HG03159 (cell line): ENCODE results near the gene TXNDC15.
"Not testable (repeated sequence)": the region's sequence is repeated elsewhere in the genome, so short reads cannot be mapped to it uniquely, and the experiment has no call there.

Experiments used
- ATAC-seq: cut with Tn5 transposase; IDR thresholded peaks from one replicate; pipeline ENCODE4 v1.9.1; 2021; ENCODE audit warnings: mild to moderate bottlenecking, moderate library complexity; ENCODE audit not compliant: unreplicated experiment

TXNDC15 gene

GRCh38 chr5:134877159-134877558, 3.0 kb downstream of the TXNDC15 start:
- ATAC-seq: no peak

- ATAC-seq: no peak
Measured at GRCh38 chr5:134878403-134878802, 4.2 kb downstream of the TXNDC15 start.

- ATAC-seq: no peak
Measured at GRCh38 chr5:134879456-134879855, 5.3 kb downstream of the TXNDC15 start.

GRCh38 chr5:134880937-134881336, 6.8 kb downstream of the TXNDC15 start:
- ATAC-seq: not testable (repeated sequence)

GRCh38 chr5:134881711-134882110, 7.5 kb downstream of the TXNDC15 start:
- ATAC-seq: not testable (repeated sequence)

- ATAC-seq: no peak
Measured at GRCh38 chr5:134887593-134888159, 13.5 kb downstream of the TXNDC15 start.

GRCh38 chr5:134889335-134889734, 15.2 kb downstream of the TXNDC15 start:
- no peak for ATAC-seq

- ATAC-seq: no peak
Measured at GRCh38 chr5:134891473-134891872, 17.3 kb downstream of the TXNDC15 start.

- ATAC-seq: no peak
Measured at GRCh38 chr5:134892282-134892681, 18.1 kb downstream of the TXNDC15 start.

- ATAC-seq: no peak
Measured at GRCh38 chr5:134892926-134893325, 18.8 kb downstream of the TXNDC15 start.

- ATAC-seq: no peak
Measured at GRCh38 chr5:134893748-134894505, 19.8 kb downstream of the TXNDC15 start.

- peak; percentile 38 for ATAC-seq
Measured at GRCh38 chr5:134902071-134902801, 28.1 kb downstream of the TXNDC15 start.

- peak; percentile 70 for ATAC-seq
Measured at GRCh38 chr5:134904610-134905245, 30.6 kb downstream of the TXNDC15 start, which contains the start of gene PCBD2. PCBD2 (plus strand) TSS chr5:134905131; CDS start chr5:134905140, 9 bp downstream.

- peak; percentile 28 for ATAC-seq
Measured at GRCh38 chr5:134905246-134905996, 31.2 kb downstream of the TXNDC15 start.

GRCh38 chr5:134906811-134907210, 32.6 kb downstream of the TXNDC15 start:
- ATAC-seq: no peak

GRCh38 chr5:134910752-134911151, 36.6 kb downstream of the TXNDC15 start:
- ATAC-seq: not testable (repeated sequence)

- ATAC-seq: no peak
Measured at GRCh38 chr5:134911285-134912206, 37.4 kb downstream of the TXNDC15 start.

- ATAC-seq: no peak
Measured at GRCh38 chr5:134913254-134913653, 39.1 kb downstream of the TXNDC15 start.

GRCh38 chr5:134913795-134914194, 39.6 kb downstream of the TXNDC15 start:
- no peak for ATAC-seq
